Measurements from ENCODE around the gene ETV6.

Gene ETV6

DNA sequence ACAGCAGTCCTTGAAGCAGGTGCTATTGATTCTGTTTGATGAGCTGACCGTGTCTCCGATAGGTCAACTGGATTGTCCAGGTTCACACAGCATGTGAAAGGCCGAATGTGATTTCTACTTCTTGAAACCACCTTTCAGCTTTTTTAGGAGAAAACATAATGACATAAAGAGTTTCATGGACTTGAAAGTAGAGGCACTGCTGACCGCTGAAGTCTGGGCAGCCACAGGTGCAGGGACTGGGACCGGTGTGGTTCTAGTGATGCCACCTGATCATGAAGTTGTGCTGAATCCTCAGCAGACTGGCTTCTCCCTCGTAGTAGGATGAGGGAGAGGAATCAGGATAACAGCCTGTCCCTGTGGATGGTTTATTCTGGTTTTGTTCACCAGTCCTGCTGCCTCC, 108.1 kb downstream of the ETV6 start:
- DNase-seq (ENCODE audit: low read depth in 2 of 3, low spot score in 2 of 3) = no peak

- DNase-seq (ENCODE audit: low read depth in 2 of 3, low spot score in 2 of 3) = no peak
These were observed 108.6 kb downstream of the ETV6 start for GRCh38 chr12:11758087-11758486.

DNA sequence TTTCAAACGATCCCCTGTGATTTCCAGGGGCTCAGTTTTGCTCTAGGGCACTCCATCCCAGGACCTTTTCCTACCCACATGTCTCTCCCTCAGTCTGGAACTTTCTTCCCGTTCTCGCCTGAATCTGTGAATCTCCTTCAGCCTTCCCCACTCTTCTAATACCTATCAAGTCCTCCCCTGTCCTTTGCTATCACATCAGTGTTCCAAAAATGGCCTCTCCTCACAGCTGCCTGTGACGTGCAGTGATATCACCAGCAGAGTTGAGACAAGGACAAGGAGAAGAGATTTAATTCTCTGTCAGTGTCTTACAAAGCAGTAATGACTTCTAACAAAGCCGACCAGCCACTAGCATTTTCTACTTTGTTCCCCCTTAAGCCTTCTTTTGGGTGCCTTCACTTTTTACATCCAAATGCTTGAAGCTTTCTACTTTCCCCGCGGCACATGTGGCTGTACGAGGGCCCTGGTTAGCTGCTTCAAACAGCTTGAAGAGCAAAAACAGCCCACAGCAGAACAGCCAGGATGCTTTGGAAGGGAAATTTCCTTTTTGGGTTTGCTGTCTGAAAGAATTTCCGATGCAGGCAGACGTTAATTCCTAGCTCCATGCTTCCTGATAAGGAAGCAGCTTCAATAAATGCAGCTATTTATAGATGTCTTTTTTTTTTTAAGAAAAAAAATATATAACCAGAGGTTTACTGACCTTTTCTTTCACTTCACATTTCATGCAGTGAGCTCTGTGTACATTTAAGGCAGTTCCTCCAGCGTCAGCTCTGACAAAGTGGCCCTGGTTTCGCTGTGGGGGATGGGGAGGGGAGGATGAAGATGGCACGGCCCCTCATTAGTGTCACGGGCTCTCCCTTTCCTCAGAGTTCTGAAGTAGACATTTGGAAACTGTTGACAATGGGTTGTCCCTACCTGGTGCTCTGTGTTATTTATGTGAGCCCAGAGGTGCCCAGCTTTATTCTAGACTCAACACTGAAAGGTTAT, 109.3 kb downstream of the ETV6 start:
- no peak for DNase-seq (ENCODE audit: low read depth in 2 of 3, low spot score in 2 of 3)

DNA sequence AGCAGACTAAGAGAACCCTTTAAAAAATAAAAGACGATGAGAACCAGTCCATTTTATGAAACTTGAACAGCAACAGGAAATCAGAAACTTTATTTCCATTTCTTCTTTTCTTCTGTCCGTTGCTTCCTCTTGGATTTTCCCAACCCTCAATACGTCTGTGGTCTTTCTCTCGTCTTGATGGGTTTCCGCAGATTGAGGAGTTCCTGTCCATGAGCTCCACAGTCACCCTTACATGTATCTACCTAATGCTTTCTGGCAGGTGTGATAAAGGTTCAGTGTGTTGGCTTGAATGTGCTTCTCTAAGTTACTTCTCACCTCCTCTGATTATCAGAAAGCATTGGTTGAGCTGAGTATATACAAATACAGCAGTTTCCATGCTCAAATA, 110.0 kb downstream of the ETV6 start:
- DNase-seq (ENCODE audit: low read depth in 2 of 3, low spot score in 2 of 3) = no peak

DNA sequence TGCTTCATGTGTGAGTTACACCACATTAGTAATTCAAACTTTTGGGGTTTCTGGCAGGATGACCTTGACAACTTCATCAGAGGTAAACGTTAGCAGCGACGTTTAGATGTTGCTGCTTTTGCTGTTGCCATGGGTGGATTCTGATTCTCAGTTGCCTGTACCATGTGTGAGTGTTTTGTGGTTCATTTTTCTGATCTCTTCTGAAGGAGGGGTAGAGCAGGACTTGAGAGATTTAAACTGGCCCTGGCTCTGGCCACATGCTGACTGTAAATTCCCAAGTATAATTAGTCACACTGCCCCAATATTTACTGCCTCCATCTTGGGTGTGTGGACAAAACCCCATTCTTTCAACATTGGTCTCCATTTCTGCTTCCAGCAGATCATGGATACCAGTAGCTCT, 110.4 kb downstream of the ETV6 start:
- DNase-seq (ENCODE audit: low read depth in 2 of 3, low spot score in 2 of 3) = no peak

DNA sequence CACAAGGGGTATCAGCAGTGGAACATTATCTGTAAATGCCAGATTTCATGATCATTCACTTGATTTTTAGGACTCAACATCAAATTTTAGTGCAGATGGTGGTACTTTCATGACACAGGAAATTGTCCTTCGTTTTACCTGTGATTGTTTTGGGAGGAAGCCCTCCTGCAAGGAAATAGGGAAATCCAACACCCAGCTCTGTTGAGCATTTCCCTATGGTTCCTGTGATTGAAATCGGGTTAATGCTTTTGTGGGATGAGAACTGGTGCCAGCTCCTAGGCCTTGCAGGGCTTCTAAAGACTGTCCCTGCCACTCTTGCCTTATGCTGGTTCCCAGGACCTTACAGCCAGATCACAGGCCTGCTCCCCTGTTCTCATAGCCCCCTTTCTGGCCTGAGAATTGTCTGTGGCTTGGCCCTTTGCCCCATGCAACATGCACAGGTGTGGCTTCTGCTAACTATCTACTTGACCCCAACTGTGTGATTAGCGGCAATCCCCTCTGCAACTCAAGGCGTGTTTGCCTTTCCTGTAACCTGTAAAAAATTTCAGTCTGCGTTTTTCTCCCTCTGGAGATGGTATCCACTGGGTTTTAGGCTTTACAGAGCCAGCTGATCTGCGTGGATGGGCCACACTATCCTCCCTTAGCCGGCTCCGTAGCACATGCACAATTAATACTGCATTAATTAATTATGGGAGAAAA, 112.5 kb downstream of the ETV6 start:
- no peak for DNase-seq (ENCODE audit: low read depth in 2 of 3, low spot score in 2 of 3)

DNA sequence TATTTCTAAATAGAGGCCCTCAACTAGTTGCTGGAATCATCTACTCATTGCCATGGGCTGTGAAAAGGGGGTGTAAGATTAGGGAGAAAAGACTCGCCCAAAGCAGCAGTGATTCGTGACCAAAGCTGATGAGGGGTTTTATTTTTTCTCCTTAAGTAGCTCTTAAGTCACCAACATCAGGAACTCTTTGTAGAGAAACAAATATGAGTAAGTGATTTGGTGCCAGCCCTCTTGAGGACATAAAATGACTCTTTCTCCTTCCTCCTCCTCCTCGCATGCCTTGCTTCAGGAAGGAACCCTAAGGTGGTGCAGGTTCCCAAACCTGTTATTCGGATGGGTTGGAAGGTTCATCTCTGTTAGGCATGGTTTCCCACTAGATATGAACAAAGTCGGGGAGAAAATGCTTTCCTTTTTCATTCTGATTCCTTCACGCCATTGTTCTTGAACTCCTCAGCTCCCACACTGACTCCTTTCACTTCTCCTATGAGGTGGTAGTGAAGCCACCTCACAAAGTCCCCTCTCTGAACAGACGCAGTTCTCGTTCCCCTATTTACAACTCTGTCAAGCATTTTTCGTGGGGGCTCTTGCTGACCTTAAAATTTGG, 113.4 kb downstream of the ETV6 start:
- no peak for DNase-seq (ENCODE audit: low read depth in 2 of 3, low spot score in 2 of 3)

- DNase-seq (ENCODE audit: low read depth in 2 of 3, low spot score in 2 of 3) = no peak
These were observed 114.5 kb downstream of the ETV6 start for GRCh38 chr12:11763760-11764520.

- no peak for DNase-seq (ENCODE audit: low read depth in 2 of 3, low spot score in 2 of 3)
These were observed 115.4 kb downstream of the ETV6 start for GRCh38 chr12:11764837-11765236.

- no peak for DNase-seq (ENCODE audit: low read depth in 2 of 3, low spot score in 2 of 3)
These were observed 115.9 kb downstream of the ETV6 start for GRCh38 chr12:11765421-11765816.

DNA sequence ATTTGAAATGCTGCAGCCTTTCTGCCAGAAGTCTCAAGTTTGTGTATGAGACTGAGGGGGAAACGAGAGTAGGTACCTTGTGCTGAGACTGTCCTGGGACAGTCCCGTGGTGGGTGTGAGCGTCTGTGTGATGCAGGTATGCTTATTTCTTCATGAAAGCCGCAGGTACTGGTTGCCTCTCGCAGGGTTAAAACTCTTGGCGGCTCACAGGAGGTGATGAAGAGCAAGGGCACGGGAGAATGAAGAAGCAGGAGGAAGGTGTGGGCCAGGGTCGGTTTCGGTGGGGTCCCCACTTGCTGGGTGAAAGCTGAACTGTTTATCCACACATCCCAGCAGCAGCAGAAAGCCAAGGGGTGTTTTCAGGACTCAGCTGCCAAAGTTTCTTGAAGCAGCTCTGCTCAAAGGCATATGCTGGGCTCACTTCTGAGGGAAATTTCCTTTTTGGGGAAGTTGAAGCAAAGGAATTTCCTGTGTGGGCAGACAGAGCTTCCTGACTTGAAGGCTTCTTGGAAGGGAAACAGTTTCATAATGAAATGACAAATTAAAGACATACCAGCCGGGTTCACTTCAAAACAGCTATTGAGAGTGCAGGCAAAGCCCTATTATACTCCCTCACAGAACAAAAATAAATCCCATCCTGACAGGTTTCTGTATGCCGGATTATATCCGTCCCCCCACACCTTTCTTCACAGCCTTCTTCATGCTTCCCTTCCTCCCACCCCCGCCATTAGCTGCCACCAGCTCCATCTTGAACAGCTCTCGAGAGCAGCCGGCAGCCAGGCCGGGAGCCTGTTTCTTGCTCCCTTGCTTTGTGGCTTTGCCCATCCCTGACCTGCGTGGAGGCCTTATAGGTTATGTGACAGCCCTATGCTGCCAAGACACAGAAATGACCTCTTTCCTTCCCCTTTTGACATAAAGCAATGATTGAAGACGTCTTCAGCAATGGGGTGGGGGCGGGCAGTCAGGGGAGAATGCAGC, 116.6 kb downstream of the ETV6 start:
- peak in 2 of 3 experiments; percentile 10 to 39 for DNase-seq (ENCODE audit: low read depth in 2 of 3, low spot score in 2 of 3)

- no peak for DNase-seq (ENCODE audit: low read depth in 2 of 3, low spot score in 2 of 3)
These were observed 117.7 kb downstream of the ETV6 start for GRCh38 chr12:11767029-11767724.

- DNase-seq (ENCODE audit: low read depth in 2 of 3, low spot score in 2 of 3) = no peak
These were observed 118.3 kb downstream of the ETV6 start for GRCh38 chr12:11767798-11768197.

GRCh38 chr12:11768233-11768965, 118.9 kb downstream of the ETV6 start:
- no peak for DNase-seq (ENCODE audit: low read depth in 2 of 3, low spot score in 2 of 3)

GRCh38 chr12:11769723-11770514, 120.4 kb downstream of the ETV6 start:
- DNase-seq (ENCODE audit: low read depth in 2 of 3, low spot score in 2 of 3) = no peak

DNA sequence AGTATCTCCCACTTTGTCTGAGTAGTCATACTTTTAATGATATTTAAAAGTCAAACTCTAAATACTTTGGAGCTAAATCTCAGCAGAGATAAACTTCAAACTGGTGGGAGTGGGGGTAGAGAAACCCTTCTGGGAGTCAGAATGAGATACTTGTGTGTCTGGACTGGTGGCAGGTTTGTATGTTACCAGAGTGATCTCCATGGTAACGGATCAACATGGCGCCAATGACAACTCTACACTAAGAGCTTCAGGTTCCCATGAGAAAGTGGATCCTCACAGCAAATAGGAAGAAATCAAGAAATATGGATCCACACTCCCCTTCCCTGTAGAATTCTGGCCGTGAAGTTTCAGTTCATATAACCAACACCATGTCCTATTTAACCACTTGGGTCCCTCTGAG, 121.9 kb downstream of the ETV6 start:
- DNase-seq (ENCODE audit: low read depth in 2 of 3, low spot score in 2 of 3) = no peak

DNA sequence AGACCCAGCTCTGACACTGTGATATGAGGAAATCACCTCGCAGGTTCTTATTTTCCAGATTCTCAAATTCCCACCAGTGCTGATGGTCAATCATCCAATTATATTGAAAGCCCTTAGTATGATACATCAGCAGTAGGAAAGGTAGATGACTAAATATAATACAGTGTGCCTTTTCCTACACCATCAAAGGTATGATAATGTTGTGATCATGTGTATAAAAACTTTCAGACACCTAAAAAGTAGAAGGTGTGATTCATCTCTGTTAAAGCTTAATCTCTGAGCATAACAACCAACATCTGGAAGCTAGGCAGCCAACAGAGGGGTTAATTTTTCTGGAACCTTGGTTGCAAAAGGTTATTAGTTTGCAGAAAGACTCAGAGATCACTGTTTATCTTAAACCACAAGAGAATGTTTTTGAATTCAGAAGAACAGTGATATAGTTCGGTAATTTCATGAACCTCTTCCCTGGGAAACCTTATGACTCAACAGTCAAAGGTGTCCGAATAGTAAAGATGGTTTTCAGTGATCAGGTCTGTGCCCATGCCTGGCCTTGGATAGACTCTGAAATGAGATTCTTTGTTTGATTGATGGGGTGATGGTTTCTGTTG, 122.5 kb downstream of the ETV6 start:
- no peak for DNase-seq (ENCODE audit: low read depth in 2 of 3, low spot score in 2 of 3)
